Bronchial smooth muscle cell (primary cell): ENCODE measurements around the gene DEXI. TPM values are rescaled to one million over a fixed set of nuclear protein-coding genes. Genes with fewer than 3 reads are reported as not detected.

ENCODE experiments used
- total RNA-seq: library from RNA; depleted of rRNA; stranded (reverse); fragments of >200 nt; gene quantifications from 2 replicates; pipeline ENCODE4 v1.2.1, GENCODE V29; 2014

The DEXI gene
- 43.3 and 59.4 TPM in 2 replicates for total RNA-seq

GRCh38 chr16:10942352-10943063 lies at the start of gene DEXI:
Gene DEXI, minus strand, starts transcription at chr16:10942468. Its CDS starts 463 bp downstream, at chr16:10942005.

GRCh38 chr16:10944249-10945064 lies 2.2 kb upstream of the DEXI start, which contains the start of gene CLEC16A:
Gene CLEC16A, plus strand, starts transcription at chr16:10944564. Its CDS starts 154 bp downstream, at chr16:10944718.

Other genes with a start within 250 kb of the DEXI start
- gene TEKT5, start 247.5 kb downstream of the DEXI start, total RNA-seq = 0.34 TPM in 1 of 2 replicates, not detected in the other
- 17.5 and 22.3 TPM in 2 replicates for gene NUBP1, start 198.6 kb downstream of the DEXI start, total RNA-seq
- gene TVP23A, start 123.7 kb downstream of the DEXI start, total RNA-seq = not detected in 2 replicates
- 0.26 and 0.32 TPM in 2 replicates for gene CIITA, start 65.3 kb downstream of the DEXI start, total RNA-seq
- gene CLEC16A, start 2.1 kb upstream of the DEXI start, total RNA-seq = 18.8 and 29.1 TPM in 2 replicates